HepG2 (cell line): ENCODE data around the gene KCNIP4. TPM values are rescaled to one million over a fixed set of nuclear protein-coding genes. Genes with fewer than 3 reads are reported as not detected.

Source experiments
- ATAC-seq: fragments of 200-7000 bp; cut with Tn5 transposase; 3 replicates; pipeline ENCODE4 v1.9.1; 2020; ENCODE audit warnings: mild to moderate bottlenecking, moderate library complexity
- BruUV-seq: library from RNA; stranded (reverse); fragments of 400-500 nt; replicated peaks from 2 replicates; lab custom pipeline; 2021; lab: Mats Ljungman, UMichigan
- CTCF ChIA-PET: fragments of 300-600 bp; formaldehyde crosslinking; extraction: SDS; loops from one replicate; lab custom pipeline; 2021; ENCODE audit warnings: low total read pairs, inconsistent platforms, low intra/inter-chr PET ratio; lab: Yijun Ruan, JAX
- POLR2A ChIA-PET: fragments of 350-600 bp; sonication (Branson Sonifier 250); formaldehyde crosslinking; loops from one replicate; lab custom pipeline; 2020; ENCODE audit warnings: antibody characterized with exemption, inconsistent platforms; lab: Yijun Ruan, JAX
- DNase-seq: peaks from one replicate; pipeline ENCODE4 v3.0.0-alpha.2; 2015; ENCODE audit warnings: low spot score
- FAIRE-seq: peaks from 3 replicates; lab custom pipeline; 2011; peaks lifted over from hg19 to GRCh38; lab: Jason Lieb, UNC
- H2AFZ ChIP-seq: one replicate; pipeline ENCODE4 v1.6.1; 2011; ENCODE audit warnings: low read length, inconsistent platforms
- H3K27ac ChIP-seq: fragments of 300-600 bp; 3 replicates; pipeline ENCODE4 v1.8.0; 2011; ENCODE audit warnings: mixed run types, mild to moderate bottlenecking, mixed read lengths, low read length, inconsistent platforms; ENCODE audit not compliant: insufficient read depth; ENCODE audit errors: extremely low read length
- H3K27me3 ChIP-seq, 2 experiments: fragments of 200-600 bp in 1 of 2; 2 replicates in 1 of 2; 3 replicates in 1 of 2; pipeline versions ENCODE4 v1.6.0 to v1.8.0; 2011; ENCODE audit warnings: low read length in 2 of 2, mild to moderate bottlenecking in 2 of 2, moderate library complexity in 2 of 2, inconsistent platforms in 1 of 2; ENCODE audit not compliant: insufficient read depth in 2 of 2, control insufficient read depth in 1 of 2
- H3K36me3 ChIP-seq, 2 experiments: fragments of 200-600 bp in 1 of 2; replicated peaks in 1 of 2; 2 replicates in 1 of 2; 3 replicates in 1 of 2; pipeline versions ENCODE4 v1.5.1 to v1.8.0; 2011; ENCODE audit warnings: low read length in 2 of 2, inconsistent platforms in 1 of 2; ENCODE audit not compliant: insufficient read depth in 2 of 2, control insufficient read depth in 1 of 2
- H3K4me1 ChIP-seq: 2 replicates; pipeline ENCODE4 v1.5.1; 2012; ENCODE audit warnings: low read length, inconsistent platforms; ENCODE audit not compliant: insufficient read depth
- H3K4me2 ChIP-seq: 2 replicates; pipeline ENCODE4 v1.6.0; 2011; ENCODE audit warnings: low read depth, low read length, inconsistent platforms
- H3K4me3 ChIP-seq, 3 experiments: fragments of 200-600 bp in 1 of 3; sonication (generic), shearing (Covaris generic) in 1 of 3; replicated peaks in 1 of 3; 2 replicates each; pipeline ENCODE4 v1.5.1; 2011 to 2016; ENCODE audit warnings: low read length in 3 of 3, inconsistent platforms in 2 of 3, low read depth in 2 of 3, mild to moderate bottlenecking in 2 of 3, control low read depth in 1 of 3, mixed read lengths in 1 of 3; ENCODE audit not compliant: insufficient read depth in 1 of 3
- H3K79me2 ChIP-seq: one replicate; pipeline ENCODE4 v1.6.1; 2011; ENCODE audit warnings: low read length, inconsistent platforms; ENCODE audit not compliant: insufficient read depth
- H3K9ac ChIP-seq: 2 replicates; pipeline ENCODE4 v1.6.0; 2011; ENCODE audit warnings: mild to moderate bottlenecking, low read depth, low read length, inconsistent platforms; ENCODE audit not compliant: insufficient read depth
- H3K9me3 ChIP-seq: 2 replicates; pipeline ENCODE4 v1.5.1; 2012; ENCODE audit warnings: mild to moderate bottlenecking, low read length
- H4K20me1 ChIP-seq: 2 replicates; pipeline ENCODE4 v1.6.0; 2011; ENCODE audit warnings: inconsistent platforms, mild to moderate bottlenecking, low read length, moderate library complexity; ENCODE audit not compliant: insufficient read depth
- CSRNP2 ChIP-seq: sonication (generic); formaldehyde crosslinking; conservative IDR thresholded peaks from 2 replicates; pipeline ENCODE4 v1.8.0; 2022; ENCODE audit warnings: low read depth, missing genetic modification reagents
- EHMT2 ChIP-seq: fragments of 200-600 bp; sonication (generic); IDR thresholded peaks from 2 replicates; pipeline ENCODE4 v1.7.0; 2017; ENCODE audit warnings: antibody characterized with exemption, low read depth, low read length, borderline replicate concordance
- GLI4 ChIP-seq: sonication (generic); formaldehyde crosslinking; IDR thresholded peaks from 2 replicates; pipeline ENCODE4 v1.5.1; 2020; ENCODE audit warnings: missing genetic modification reagents, mild to moderate bottlenecking, moderate library complexity, borderline replicate concordance
- GPN1 ChIP-seq: sonication (generic); formaldehyde crosslinking; IDR thresholded peaks from 2 replicates; pipeline ENCODE4 v1.5.1; 2020; ENCODE audit warnings: missing genetic modification reagents, borderline replicate concordance
- HOXA5 ChIP-seq: sonication (generic); formaldehyde crosslinking; IDR thresholded peaks from 2 replicates; pipeline ENCODE4 v1.4.0; 2020; ENCODE audit warnings: missing genetic modification reagents
- KDM3A ChIP-seq: IDR thresholded peaks from 2 replicates; pipeline ENCODE4 v1.6.1; 2018; ENCODE audit warnings: low read depth, missing compliant biosample characterization
- MAFG ChIP-seq: sonication (generic); formaldehyde crosslinking; IDR thresholded peaks from 2 replicates; pipeline ENCODE4 v1.5.1; 2020; ENCODE audit warnings: mild to moderate bottlenecking, missing genetic modification reagents
- MLXIP ChIP-seq: sonication (generic); formaldehyde crosslinking; IDR thresholded peaks from 2 replicates; pipeline ENCODE4 v1.9.0; 2021; ENCODE audit warnings: missing genetic modification reagents, borderline replicate concordance
- NCOR1 ChIP-seq: fragments of 200-600 bp; sonication (generic); IDR thresholded peaks from 2 replicates; pipeline ENCODE4 v1.7.0; 2017; ENCODE audit warnings: antibody characterized with exemption, low read length, borderline replicate concordance
- RBFOX2 ChIP-seq: fragments of 200-400 bp; formaldehyde crosslinking; IDR thresholded peaks from 2 replicates; pipeline ENCODE4 v1.6.1; 2017; ENCODE audit warnings: low read depth, mild to moderate bottlenecking, low read length
- TBX2 ChIP-seq: sonication (generic); formaldehyde crosslinking; IDR thresholded peaks from 2 replicates; pipeline ENCODE4 v1.5.0; 2020; ENCODE audit warnings: missing genetic modification reagents, mild to moderate bottlenecking, borderline replicate concordance
- TMF1 ChIP-seq: sonication (generic); formaldehyde crosslinking; IDR thresholded peaks from 2 replicates; pipeline ENCODE4 v1.8.1; 2022; ENCODE audit warnings: low read depth, missing genetic modification reagents
- U2AF1 ChIP-seq: fragments of 200-400 bp; formaldehyde crosslinking; optimal IDR thresholded peaks from 2 replicates; pipeline ENCODE3; 2017; ENCODE audit warnings: mild to moderate bottlenecking, low read depth, low read length
- ZBTB33 ChIP-seq: sonication (generic); formaldehyde crosslinking; IDR thresholded peaks from 2 replicates; pipeline ENCODE4 v1.4.0; 2020; ENCODE audit warnings: missing genetic modification reagents
- ZBTB38 ChIP-seq: sonication (generic); formaldehyde crosslinking; IDR thresholded peaks from 2 replicates; pipeline ENCODE4 v1.5.1; 2020; ENCODE audit warnings: mild to moderate bottlenecking, missing genetic modification reagents
- ZNF17 ChIP-seq: sonication (generic); formaldehyde crosslinking; IDR thresholded peaks from 2 replicates; pipeline ENCODE4 v1.5.0; 2020; ENCODE audit warnings: mild to moderate bottlenecking, missing genetic modification reagents
- ZNF30 ChIP-seq: sonication (generic); formaldehyde crosslinking; IDR thresholded peaks from 2 replicates; pipeline ENCODE4 v1.5.0; 2020; ENCODE audit warnings: mild to moderate bottlenecking, missing genetic modification reagents
- ZNF367 ChIP-seq: sonication (generic); formaldehyde crosslinking; IDR thresholded peaks from 2 replicates; pipeline ENCODE4 v1.4.0; 2020; ENCODE audit warnings: missing genetic modification reagents, borderline replicate concordance
- ZNF431 ChIP-seq: sonication (generic); formaldehyde crosslinking; IDR thresholded peaks from 2 replicates; pipeline ENCODE4 v1.9.0; 2022; ENCODE audit warnings: missing genetic modification reagents, low read depth, mild to moderate bottlenecking, borderline replicate concordance
- ZNF550 ChIP-seq: sonication (generic); formaldehyde crosslinking; IDR thresholded peaks from 2 replicates; pipeline ENCODE4 v1.4.0; 2020; ENCODE audit warnings: mild to moderate bottlenecking, missing genetic modification reagents, borderline replicate concordance
- WGBS: methylation state at CpG from one replicate; pipeline ENCODE4 v1.1.6; 2017; ENCODE audit warnings: low lambda C conversion rate; 5-methylcytosine and 5-hydroxymethylcytosine counted together
- in situ Hi-C: cut with HindIII; loops from 2 replicates; pipeline ENCODE4 v1.10.0; 2017; ENCODE audit warnings: low pct_unique_long_range_greater_than_20kb; ENCODE audit not compliant: extremely low pct_ligation_motif_present
- intact Hi-C: fragments of 100-400 bp; cut with micrococcal nuclease; formaldehyde crosslinking; loops from one replicate; pipeline ENCODE4 v1.10.0; 2022; ENCODE audit not compliant: unreplicated experiment
- polyA plus RNA-seq, 8 experiments: library from polyadenylated mRNA; depleted of rRNA in 3 of 8; stranded (reverse) in 7 of 8; unstranded in 1 of 8; fragments of >200 nt; fragmentation: Illumina TruSeq in 4 of 8; extraction: Trizol in 4 of 8; gene quantifications; 2 replicates each; pipeline versions ENCODE4 v1.2.1 to v1.2.3, GENCODE V29; 2011 to 2016; ENCODE audit warnings: low read depth in 4 of 8, missing spikeins in 1 of 8, mixed read lengths in 1 of 8; ENCODE audit not compliant: insufficient read depth in 1 of 8
- total RNA-seq, 5 experiments: library from RNA; depleted of rRNA; stranded (reverse); fragments of >200 nt; fragmentation: Illumina TruSeq; extraction: Trizol; gene quantifications; 2 replicates each; pipeline ENCODE4 v1.2.3, GENCODE V29; 2016; ENCODE audit warnings: low read depth in 1 of 5

The KCNIP4 gene
- total and polyA plus RNA-seq, 2 of the 13 experiments (the other 11 are each of a cell fraction or from before 2014, with no cell fraction given): 0.09 TPM; not detected in 1

- TF ChIP-seq CSRNP2 (CRISPR knock-in tag) (no peak), ZNF431 (CRISPR knock-in tag) (no peak), GPN1 (no peak), TMF1 (CRISPR knock-in tag) (no peak), U2AF1 (no peak), RBFOX2 (no peak)
Observed at GRCh38 chr4:21979196-21979595, 30.6 kb upstream of the KCNIP4 start (continued).

GRCh38 chr4:21976166-21976565 is 27.6 kb upstream of the KCNIP4 start:
- ATAC-seq (no peak), DNase-seq (no peak), FAIRE-seq (no peak)
- intact Hi-C loops (no loop called here), in situ Hi-C loops (no loop called here)
- Histone ChIP-seq H3K79me2 (no peaks in the 10 kb centered on the region), H3K9ac (no peak overlapping the region), H3K9me3 (no peaks in the 10 kb centered on the region), H3K27me3 (no peaks in the 10 kb centered on the region), H4K20me1 (no peaks in the 10 kb centered on the region), H3K4me3 (no peak overlapping the region), H2AFZ (no peak overlapping the region), H3K36me3 (no peaks in the 10 kb centered on the region), H3K27ac (no peak overlapping the region), H3K4me2 (no peak overlapping the region), H3K4me1 (no peaks in the 10 kb centered on the region)
- ChIA-PET POLR2A (no interaction called here), CTCF (no interaction called here)
- BruUV-seq: no TSS peak
- 0% methylated on average over 1 of the region's 1 CpG for WGBS
- no peak for TF ChIP-seq ZNF367 (CRISPR knock-in tag)
- TF ChIP-seq HOXA5 (CRISPR knock-in tag): no peak
- TF ChIP-seq EHMT2: no peak
- no peak for TF ChIP-seq KDM3A
- no peak for TF ChIP-seq NCOR1
- TF ChIP-seq ZNF550 (CRISPR knock-in tag): no peak
- TF ChIP-seq MAFG: no peak
- no peak for TF ChIP-seq ZBTB38 (CRISPR knock-in tag)
- no peak for TF ChIP-seq ZNF30 (CRISPR knock-in tag)
- no peak for TF ChIP-seq TBX2 (CRISPR knock-in tag)
- no peak for TF ChIP-seq ZNF17 (CRISPR knock-in tag)
- TF ChIP-seq GLI4: no peak
- no peak for TF ChIP-seq ZBTB33 (CRISPR knock-in tag)
- TF ChIP-seq MLXIP: no peak
